Smooth muscle cell of trachea (primary cell): Measurements from ENCODE around the gene SMARCB1. TPM values are rescaled to one million over a fixed set of nuclear protein-coding genes. Genes with fewer than 3 reads are reported as not detected.

Source experiments
- total RNA-seq: library from RNA; depleted of rRNA; stranded (reverse); fragments of >200 nt; gene quantifications from 2 replicates; pipeline ENCODE4 v1.2.1, GENCODE V29; 2014

SMARCB1 gene
- total RNA-seq = 35.2 and 36.7 TPM in 2 replicates

GRCh38 chr22:23786752-23787599 is at the start of gene SMARCB1:
Gene SMARCB1, plus strand, starts transcription at chr22:23786966. Its CDS starts 204 bp downstream, at chr22:23787170.

GRCh38 chr22:23750714-23751440 is 35.9 kb upstream of the SMARCB1 start, which contains the start of gene ZNF70:
Gene ZNF70, minus strand, starts transcription at chr22:23751112. Its CDS starts 5,972 bp downstream, at chr22:23745140.

GRCh38 chr22:23754220-23754919 is 32.4 kb upstream of the SMARCB1 start, which contains the start of gene VPREB3:
Gene VPREB3, minus strand, starts transcription at chr22:23754425. Its CDS starts 62 bp downstream, at chr22:23754363.

GRCh38 chr22:23762842-23763578 is 23.8 kb upstream of the SMARCB1 start, which contains the start of gene C22orf15:
Gene C22orf15, plus strand, starts transcription at chr22:23762990. Its CDS starts 317 bp downstream, at chr22:23763307.

GRCh38 chr22:23767673-23768548 is 18.9 kb upstream of the SMARCB1 start, which contains the start of gene CHCHD10:
Gene CHCHD10, minus strand, starts transcription at chr22:23767972. Its CDS starts 98 bp downstream, at chr22:23767874.

GRCh38 chr22:23772649-23773473 is 13.9 kb upstream of the SMARCB1 start, which contains the start of gene MMP11:
Gene MMP11, plus strand, starts transcription at chr22:23772849. Its CDS starts 22 bp downstream, at chr22:23772871.

GRCh38 chr22:23838681-23839468 is 52.1 kb downstream of the SMARCB1 start, which contains the start of gene DERL3:
Gene DERL3, minus strand, starts transcription at chr22:23839006. Its CDS starts 19 bp downstream, at chr22:23838987.

GRCh38 chr22:23857606-23858483 is 71.1 kb downstream of the SMARCB1 start, which contains the start of gene SLC2A11:
Gene SLC2A11, plus strand, starts transcription at chr22:23857875. Its CDS starts 125 bp downstream, at chr22:23858000.

Other genes with a start within 250 kb of the SMARCB1 start
- gene IGLL1, start 206.7 kb upstream of the SMARCB1 start, total RNA-seq = not detected in 2 replicates
- gene DRICH1, start 154.6 kb upstream of the SMARCB1 start, total RNA-seq = 0.33 TPM in 1 of 2 replicates, not detected in the other
- gene RGL4, start 96.0 kb upstream of the SMARCB1 start, total RNA-seq = under 0.01 TPM in 1 of 2 replicates, not detected in the other
- 3.2 and 4.3 TPM in 2 replicates for gene ZNF70, start 35.9 kb upstream of the SMARCB1 start, total RNA-seq
- 0.50 TPM in 1 of 2 replicates, not detected in the other for gene VPREB3, start 32.5 kb upstream of the SMARCB1 start, total RNA-seq
- 1.6 and 3.1 TPM in 2 replicates for gene C22orf15, start 24.0 kb upstream of the SMARCB1 start, total RNA-seq
- gene CHCHD10, start 19.0 kb upstream of the SMARCB1 start, total RNA-seq = 0.58 and 2.5 TPM in 2 replicates
- gene MMP11, start 14.1 kb upstream of the SMARCB1 start, total RNA-seq = 3.1 and 15.2 TPM in 2 replicates
- gene DERL3, start 52.0 kb downstream of the SMARCB1 start, total RNA-seq = 0.17 TPM in 1 of 2 replicates, not detected in the other
- 7.1 and 16.2 TPM in 2 replicates for gene SLC2A11, start 70.9 kb downstream of the SMARCB1 start, total RNA-seq
- 247 and 330 TPM in 2 replicates for gene MIF, start 107.4 kb downstream of the SMARCB1 start, total RNA-seq
- 6.3 and 8.1 TPM in 2 replicates for gene GSTT2B, start 174.2 kb downstream of the SMARCB1 start, total RNA-seq
- 1.6 and 2.0 TPM in 2 replicates for gene DDTL, start 179.9 kb downstream of the SMARCB1 start, total RNA-seq
- gene DDT, start 187.5 kb downstream of the SMARCB1 start, total RNA-seq = 120 and 140 TPM in 2 replicates
- 0.99 and 2.0 TPM in 2 replicates for gene GSTT2, start 193.2 kb downstream of the SMARCB1 start, total RNA-seq
- not detected in 2 replicates for gene GSTT4, start 218.5 kb downstream of the SMARCB1 start, total RNA-seq
- 54.4 and 63.5 TPM in 2 replicates for gene CABIN1, start 224.3 kb downstream of the SMARCB1 start, total RNA-seq